ENCODE measurements around the gene MYADM. TPM values are rescaled to one million over a fixed set of nuclear protein-coding genes. Genes with fewer than 3 reads are reported as not detected.

The MYADM gene
- total RNA-seq, 1 donor from 2014 or later, result 195 TPM

DNA sequence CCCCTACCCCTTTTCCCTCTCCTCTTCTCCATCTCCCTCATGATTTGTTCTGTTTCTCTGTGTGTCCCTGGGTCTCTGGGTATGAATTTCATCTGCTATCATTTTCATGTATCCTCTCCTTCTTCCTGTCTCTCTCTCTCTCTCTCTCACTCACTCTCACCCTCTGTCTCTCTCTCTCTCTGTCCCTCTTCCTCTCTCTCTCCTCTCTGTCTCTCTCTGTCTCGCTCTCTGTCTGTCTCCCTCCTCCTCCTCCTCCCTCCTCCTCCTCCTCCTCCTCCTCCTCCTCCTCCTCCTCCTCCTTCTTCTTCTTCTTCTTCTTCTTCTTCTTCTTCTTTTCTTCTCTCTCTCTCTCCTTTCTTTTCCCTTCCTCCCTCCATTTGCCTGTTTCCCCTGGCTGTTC, 38.1 kb downstream of the MYADM start:
- no peak overlapping the region for H3K4me3 Mint-ChIP-seq
- H3K27ac Mint-ChIP-seq, result no peak overlapping the region
- peaks cover 16% of the 10 kb centered on the region for H3K4me1 Mint-ChIP-seq
- H3K9me3 Mint-ChIP-seq, result no peaks in the 10 kb centered on the region
- DNase-seq (ENCODE audit: low spot score in 2 of 2, unreplicated experiment in 2 of 2), result no peak
- H3K27me3 Mint-ChIP-seq (ENCODE audit: low read depth), result peaks cover 73% of the 10 kb centered on the region
- TF ChIP-seq, protein P1, sequence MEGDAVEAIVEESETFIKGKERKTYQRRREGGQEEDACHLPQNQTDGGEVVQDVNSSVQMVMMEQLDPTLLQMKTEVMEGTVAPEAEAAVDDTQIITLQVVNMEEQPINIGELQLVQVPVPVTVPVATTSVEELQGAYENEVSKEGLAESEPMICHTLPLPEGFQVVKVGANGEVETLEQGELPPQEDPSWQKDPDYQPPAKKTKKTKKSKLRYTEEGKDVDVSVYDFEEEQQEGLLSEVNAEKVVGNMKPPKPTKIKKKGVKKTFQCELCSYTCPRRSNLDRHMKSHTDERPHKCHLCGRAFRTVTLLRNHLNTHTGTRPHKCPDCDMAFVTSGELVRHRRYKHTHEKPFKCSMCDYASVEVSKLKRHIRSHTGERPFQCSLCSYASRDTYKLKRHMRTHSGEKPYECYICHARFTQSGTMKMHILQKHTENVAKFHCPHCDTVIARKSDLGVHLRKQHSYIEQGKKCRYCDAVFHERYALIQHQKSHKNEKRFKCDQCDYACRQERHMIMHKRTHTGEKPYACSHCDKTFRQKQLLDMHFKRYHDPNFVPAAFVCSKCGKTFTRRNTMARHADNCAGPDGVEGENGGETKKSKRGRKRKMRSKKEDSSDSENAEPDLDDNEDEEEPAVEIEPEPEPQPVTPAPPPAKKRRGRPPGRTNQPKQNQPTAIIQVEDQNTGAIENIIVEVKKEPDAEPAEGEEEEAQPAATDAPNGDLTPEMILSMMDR (IDR thresholded peaks at IDR 0.05; ENCODE audit: unreplicated experiment), result no peak
- no peaks in the 10 kb centered on the region for H3K36me3 Mint-ChIP-seq

DNA sequence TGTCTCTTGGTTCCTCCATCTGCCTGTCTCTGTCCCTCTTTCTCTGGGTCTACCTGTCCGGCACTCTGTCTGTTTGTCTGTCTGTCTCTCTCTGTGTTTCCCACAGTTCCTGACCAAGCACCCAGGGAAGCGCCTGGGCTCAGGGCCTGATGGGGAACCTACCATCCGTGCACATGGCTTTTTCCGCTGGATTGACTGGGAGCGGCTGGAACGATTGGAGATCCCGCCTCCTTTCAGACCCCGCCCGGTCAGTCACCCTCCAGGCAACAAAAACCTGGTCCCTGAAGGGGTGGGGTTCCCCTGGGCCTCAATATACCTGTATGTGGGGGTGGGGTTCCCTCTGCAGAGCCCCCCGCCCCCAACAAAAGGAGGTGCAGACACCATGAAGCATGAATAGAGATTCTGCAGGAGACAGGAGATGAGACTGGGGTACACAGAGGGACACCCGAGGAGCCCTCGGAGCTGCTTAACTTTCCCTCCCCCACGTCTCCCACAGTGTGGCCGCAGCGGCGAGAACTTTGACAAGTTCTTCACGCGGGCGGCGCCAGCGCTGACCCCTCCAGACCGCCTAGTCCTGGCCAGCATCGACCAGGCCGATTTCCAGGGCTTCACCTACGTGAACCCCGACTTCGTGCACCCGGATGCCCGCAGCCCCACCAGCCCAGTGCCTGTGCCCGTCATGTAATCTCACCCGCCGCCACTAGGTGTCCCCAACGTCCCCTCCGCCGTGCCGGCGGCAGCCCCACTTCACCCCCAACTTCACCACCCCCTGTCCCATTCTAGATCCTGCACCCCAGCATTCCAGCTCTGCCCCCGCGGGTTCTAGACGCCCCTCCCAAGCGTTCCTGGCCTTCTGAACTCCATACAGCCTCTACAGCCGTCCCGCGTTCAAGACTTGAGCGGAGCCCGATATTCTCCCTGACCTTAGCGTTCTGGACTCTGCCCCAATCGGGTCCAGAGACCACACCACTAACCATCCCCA, 38.8 kb downstream of the MYADM start:
- H3K4me3 Mint-ChIP-seq, result no peak overlapping the region
- peaks cover 78% of the 10 kb centered on the region for H3K27me3 Mint-ChIP-seq (ENCODE audit: low read depth)
- TF ChIP-seq, protein P1 (IDR thresholded peaks at IDR 0.05; ENCODE audit: unreplicated experiment), result peak; percentile 92
- peaks cover 16% of the 10 kb centered on the region for H3K4me1 Mint-ChIP-seq
- DNase-seq (ENCODE audit: low spot score in 2 of 2, unreplicated experiment in 2 of 2), result peak in 1 of 2 experiments; percentile 80
- no peaks in the 10 kb centered on the region for H3K9me3 Mint-ChIP-seq
- no peak overlapping the region for H3K27ac Mint-ChIP-seq
- H3K36me3 Mint-ChIP-seq, result no peaks in the 10 kb centered on the region

DNA sequence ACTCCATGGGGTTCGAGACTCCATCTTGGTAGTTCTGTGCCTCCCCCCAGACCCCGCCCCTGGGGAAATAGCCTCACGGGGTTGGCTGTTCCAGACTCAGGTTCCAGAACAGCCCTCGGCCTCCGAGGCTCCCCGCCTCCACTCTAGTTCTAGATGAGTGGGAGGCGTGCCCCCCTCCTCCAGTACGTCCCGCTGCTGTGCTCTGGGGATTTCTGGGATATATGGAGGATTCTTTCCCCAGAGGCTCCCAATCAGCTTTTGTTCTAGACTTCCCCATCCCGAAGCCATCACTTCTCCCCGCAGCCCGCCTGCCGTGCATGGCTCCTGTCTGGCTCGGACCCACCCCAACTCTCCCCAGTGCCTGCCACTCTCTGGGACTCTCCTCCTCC, 39.5 kb downstream of the MYADM start:
- DNase-seq (ENCODE audit: low spot score in 2 of 2, unreplicated experiment in 2 of 2), result no peak
- Mint-ChIP-seq H3K36me3 (no peaks in the 10 kb centered on the region), H3K9me3 (no peaks in the 10 kb centered on the region), H3K27me3 (ENCODE audit: low read depth) (peaks cover 85% of the 10 kb centered on the region), H3K4me3 (no peak overlapping the region), H3K4me1 (peaks cover 16% of the 10 kb centered on the region), H3K27ac (no peak overlapping the region)
- TF ChIP-seq, protein P1 (IDR thresholded peaks at IDR 0.05; ENCODE audit: unreplicated experiment), result no peak

DNA sequence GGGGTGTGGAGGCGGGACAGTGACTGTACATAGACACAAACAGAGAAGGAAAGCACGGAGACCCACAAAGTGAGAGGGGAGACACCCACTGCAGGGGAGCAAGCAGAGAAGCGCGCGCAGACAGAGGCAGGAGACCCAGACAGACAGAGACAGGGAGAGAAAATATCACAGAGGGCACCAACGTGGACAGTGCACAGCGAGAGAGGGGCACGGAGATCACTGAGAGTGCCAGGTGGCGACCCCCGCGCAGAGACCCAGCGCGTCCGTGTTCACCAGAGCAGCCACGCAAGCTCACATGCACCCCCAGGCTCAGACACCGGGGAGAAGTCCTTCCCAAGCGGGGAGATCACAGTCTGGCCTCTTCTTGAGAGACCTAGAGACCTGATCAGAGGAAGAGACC, 40.0 kb downstream of the MYADM start:
- no peak for DNase-seq (ENCODE audit: low spot score in 2 of 2, unreplicated experiment in 2 of 2)
- Mint-ChIP-seq H3K36me3 (no peaks in the 10 kb centered on the region), H3K27me3 (ENCODE audit: low read depth) (peaks cover 90% of the 10 kb centered on the region), H3K4me3 (peak overlapping the region; percentile 15), H3K4me1 (peaks cover 16% of the 10 kb centered on the region), H3K27ac (no peak overlapping the region), H3K9me3 (no peaks in the 10 kb centered on the region)
- TF ChIP-seq, protein P1 (IDR thresholded peaks at IDR 0.05; ENCODE audit: unreplicated experiment), result no peak

DNA sequence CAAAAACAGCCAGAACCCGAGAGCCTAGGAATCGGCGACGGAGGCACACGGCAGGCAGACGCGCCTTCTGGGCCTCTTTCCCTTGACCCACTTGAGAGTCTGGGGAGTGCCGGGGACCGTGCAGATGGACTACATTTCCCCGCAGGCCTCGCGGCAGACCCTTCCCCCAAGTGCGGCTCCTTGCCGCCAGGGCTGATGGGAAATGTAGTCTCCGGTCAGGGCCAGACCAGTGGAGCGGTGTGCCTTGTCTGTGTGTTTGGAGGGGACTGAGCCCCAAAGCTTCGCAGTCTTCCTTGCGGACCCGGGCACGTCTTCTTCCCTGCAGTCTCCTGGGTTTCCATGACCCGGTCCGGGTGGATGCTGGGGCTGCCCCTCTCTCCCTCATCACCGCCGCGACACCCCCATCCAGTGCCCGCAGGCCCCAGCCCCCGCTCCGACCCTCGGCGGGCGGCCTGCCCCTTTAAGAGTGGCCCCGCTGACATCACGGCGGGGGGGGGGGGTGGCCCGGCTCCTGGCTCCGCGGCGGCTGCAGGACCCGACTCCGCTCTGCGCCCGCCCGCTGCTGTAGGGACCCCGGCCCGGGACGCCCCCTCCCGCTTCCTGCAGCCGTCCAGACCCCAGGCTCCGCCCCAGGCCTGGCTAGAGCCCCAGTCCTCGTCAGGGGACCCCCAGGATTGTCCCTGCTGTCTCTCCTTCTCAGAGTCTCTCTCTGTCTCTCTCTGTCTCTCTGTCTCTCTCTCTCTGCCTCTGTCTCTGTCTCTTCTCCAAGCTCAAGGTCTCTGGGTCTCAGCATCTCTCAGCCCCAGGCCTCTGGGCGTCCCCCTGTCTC, 40.6 kb downstream of the MYADM start:
- TF ChIP-seq, protein P1 (IDR thresholded peaks at IDR 0.05; ENCODE audit: unreplicated experiment), result no peak
- peaks cover 16% of the 10 kb centered on the region for H3K4me1 Mint-ChIP-seq
- no peaks in the 10 kb centered on the region for H3K9me3 Mint-ChIP-seq
- H3K4me3 Mint-ChIP-seq, result peak overlapping the region; percentile 40
- H3K27me3 Mint-ChIP-seq (ENCODE audit: low read depth), result peaks cover 90% of the 10 kb centered on the region
- DNase-seq (ENCODE audit: low spot score in 2 of 2, unreplicated experiment in 2 of 2), result peak in 1 of 2 experiments; percentile 51
- H3K36me3 Mint-ChIP-seq, result no peaks in the 10 kb centered on the region
- no peak overlapping the region for H3K27ac Mint-ChIP-seq

All from mesothelial cell of epicardium (in vitro differentiated cells).